SU-DHL-6 (cell line): ENCODE data around the gene TEX35.

Source experiments
- EZH2phosphoT487 ChIP-seq: fragments of 200-600 bp; sonication (generic), shearing (Covaris generic); conservative IDR thresholded peaks from 2 replicates; pipeline ENCODE4 v1.6.1; 2018; ENCODE audit warnings: mild to moderate bottlenecking, antibody characterized with exemption, low read length, moderate library complexity, mixed read lengths
- TF ChIP-seq, protein P1 (sequence below): fragments of 200-600 bp; sonication (generic); IDR thresholded peaks from one replicate; pipeline ENCODE4 v1.5.1; 2017; ENCODE audit warnings: antibody characterized with exemption, mild to moderate bottlenecking, low read length, moderate library complexity; ENCODE audit not compliant: insufficient read depth, poor library complexity, severe bottlenecking

DNA sequence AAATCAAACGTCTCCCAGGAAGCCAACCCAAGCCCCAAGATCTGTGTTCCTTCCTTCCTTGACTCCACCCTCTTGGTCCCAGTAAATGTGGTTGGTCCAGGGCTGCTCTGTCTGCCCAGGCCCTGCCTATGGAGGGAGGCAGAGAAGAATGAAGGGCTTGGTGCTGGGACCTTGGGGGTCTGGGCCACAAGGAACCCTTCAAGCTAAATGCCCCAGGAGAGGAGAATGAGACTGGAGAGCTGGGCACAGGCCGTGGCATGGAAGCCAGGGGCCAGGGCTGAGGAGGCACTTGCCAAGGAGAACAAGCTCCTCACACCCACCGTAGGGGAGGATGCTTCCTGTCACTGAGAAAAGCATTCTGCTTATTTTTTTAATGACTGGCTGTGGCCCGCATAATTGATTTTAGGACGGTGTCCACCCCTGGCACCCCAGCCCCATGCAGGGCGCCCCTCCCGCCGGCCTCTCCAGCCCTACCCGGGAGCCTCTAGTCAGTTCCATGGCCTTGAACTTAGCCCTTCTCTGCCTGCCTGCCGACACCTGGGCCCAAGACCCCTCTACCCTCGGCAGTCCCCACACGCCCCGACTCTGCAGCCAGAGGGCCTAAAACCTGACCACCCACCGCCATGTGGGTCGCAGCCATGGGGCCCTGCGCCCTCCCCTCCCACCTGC, 17.0 kb upstream of the TEX35 start:
- TF ChIP-seq, protein P1, sequence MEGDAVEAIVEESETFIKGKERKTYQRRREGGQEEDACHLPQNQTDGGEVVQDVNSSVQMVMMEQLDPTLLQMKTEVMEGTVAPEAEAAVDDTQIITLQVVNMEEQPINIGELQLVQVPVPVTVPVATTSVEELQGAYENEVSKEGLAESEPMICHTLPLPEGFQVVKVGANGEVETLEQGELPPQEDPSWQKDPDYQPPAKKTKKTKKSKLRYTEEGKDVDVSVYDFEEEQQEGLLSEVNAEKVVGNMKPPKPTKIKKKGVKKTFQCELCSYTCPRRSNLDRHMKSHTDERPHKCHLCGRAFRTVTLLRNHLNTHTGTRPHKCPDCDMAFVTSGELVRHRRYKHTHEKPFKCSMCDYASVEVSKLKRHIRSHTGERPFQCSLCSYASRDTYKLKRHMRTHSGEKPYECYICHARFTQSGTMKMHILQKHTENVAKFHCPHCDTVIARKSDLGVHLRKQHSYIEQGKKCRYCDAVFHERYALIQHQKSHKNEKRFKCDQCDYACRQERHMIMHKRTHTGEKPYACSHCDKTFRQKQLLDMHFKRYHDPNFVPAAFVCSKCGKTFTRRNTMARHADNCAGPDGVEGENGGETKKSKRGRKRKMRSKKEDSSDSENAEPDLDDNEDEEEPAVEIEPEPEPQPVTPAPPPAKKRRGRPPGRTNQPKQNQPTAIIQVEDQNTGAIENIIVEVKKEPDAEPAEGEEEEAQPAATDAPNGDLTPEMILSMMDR: no peak
- no peak for TF ChIP-seq EZH2phosphoT487
